K562 (cell line): ENCODE measurements around the gene RNASEH2A. TPM values are rescaled to one million over a fixed set of nuclear protein-coding genes. Genes with fewer than 3 reads are reported as not detected.
A peak's percentile ranks its signal among the peaks of the same experiment; 100 is the strongest.

Experiments
- ADNP ChIP-seq: fragments of 200-800 bp; sonication (Bioruptor generic); IDR thresholded peaks from 2 replicates; pipeline ENCODE4 v1.6.1; 2016; ENCODE audit warnings: missing genetic modification characterization, missing compliant biosample characterization
- BMI1 ChIP-seq: fragments of 150-350 bp; IDR thresholded peaks from 2 replicates; pipeline ENCODE4 v1.6.1; 2014; ENCODE audit warnings: low read length
- FOXK1 ChIP-seq: sonication (generic); formaldehyde crosslinking; IDR thresholded peaks from 2 replicates; pipeline ENCODE4 v1.8.0; 2022; ENCODE audit warnings: missing genetic modification reagents, mild to moderate bottlenecking, borderline replicate concordance
- ID3 ChIP-seq, 2 experiments: fragments of 250-450 bp in 1 of 2; fragments of 450-650 bp in 1 of 2; sonication (Bioruptor Pico) in 1 of 2; IDR thresholded peaks; 2 replicates each; pipeline versions ENCODE4 v1.6.1 to v1.8.0; 2016 to 2021; ENCODE audit warnings: mild to moderate bottlenecking in 2 of 2, moderate library complexity in 2 of 2, missing compliant biosample characterization in 1 of 2, missing genetic modification characterization in 1 of 2
- KLF13 ChIP-seq: fragments of 450-650 bp; IDR thresholded peaks from 2 replicates; pipeline ENCODE4 v1.6.1; 2016; ENCODE audit warnings: missing genetic modification characterization, low read depth, mild to moderate bottlenecking, missing compliant biosample characterization, moderate library complexity, borderline replicate concordance
- MAFK ChIP-seq: IDR thresholded peaks from 2 replicates; pipeline ENCODE4 v1.6.1; 2011; ENCODE audit warnings: low read length, improper control_type of control experiment
- NCOA4 ChIP-seq: fragments of 450-650 bp; IDR thresholded peaks from 2 replicates; pipeline ENCODE4 v1.6.1; 2018; ENCODE audit warnings: mild to moderate bottlenecking; ENCODE audit not compliant: partially characterized antibody
- NCOA6 ChIP-seq: fragments of 450-650 bp; IDR thresholded peaks from 2 replicates; pipeline ENCODE4 v1.6.1; 2017; ENCODE audit warnings: mild to moderate bottlenecking
- NONO ChIP-seq, 2 experiments: fragments of 200-400 bp in 1 of 2; fragments of 450-650 bp in 1 of 2; formaldehyde crosslinking in 1 of 2; IDR thresholded peaks; 2 replicates each; pipeline ENCODE4 v1.6.1; 2017; ENCODE audit warnings: low read depth in 2 of 2, mild to moderate bottlenecking in 2 of 2, moderate library complexity in 2 of 2, low read length in 1 of 2
- POLR2AphosphoS5 ChIP-seq: IDR thresholded peaks from 2 replicates; pipeline ENCODE4 v1.6.1; 2011; ENCODE audit warnings: mild to moderate bottlenecking, low read depth, low read length, moderate library complexity; ENCODE audit not compliant: control insufficient read depth, insufficient read depth
- RBM14 ChIP-seq: fragments of 200-400 bp; formaldehyde crosslinking; IDR thresholded peaks from 2 replicates; pipeline ENCODE4 v1.6.1; 2018; ENCODE audit warnings: low read depth, mild to moderate bottlenecking, low read length, moderate library complexity, borderline replicate concordance; ENCODE audit not compliant: insufficient read depth
- SMAD1 ChIP-seq: fragments of 150-350 bp; IDR thresholded peaks from 2 replicates; pipeline ENCODE4 v1.6.1; 2014; ENCODE audit warnings: low read length, low read depth; ENCODE audit not compliant: partially characterized antibody
- TSC22D4 ChIP-seq: fragments of 450-650 bp; IDR thresholded peaks from 2 replicates; pipeline ENCODE4 v1.6.1; 2016; ENCODE audit warnings: missing genetic modification characterization, missing biosample characterization, control low read depth
- ZNF232 ChIP-seq: sonication (generic); formaldehyde crosslinking; IDR thresholded peaks from 2 replicates; pipeline ENCODE4 v1.8.0; 2022; ENCODE audit warnings: mild to moderate bottlenecking, missing genetic modification reagents
- ZNF41 ChIP-seq: fragments of 250-450 bp; sonication (Bioruptor Pico); conservative IDR thresholded peaks from 2 replicates; pipeline ENCODE4 v1.4.0; 2020; ENCODE audit warnings: mild to moderate bottlenecking
- polyA plus RNA-seq, 8 experiments: library from polyadenylated mRNA; depleted of rRNA in 4 of 8; stranded (reverse) in 5 of 8; unstranded in 3 of 8; fragments of >200 nt; fragmentation: Nextera tagmentation in 2 of 8; fragmentation: Illumina TruSeq in 1 of 8; extraction: Ambion mirVana in 2 of 8; extraction: Trizol in 1 of 8; gene quantifications; 2 replicates each; pipeline versions ENCODE4 v1.2.1 to v1.2.3, GENCODE V29; 2011 to 2014; ENCODE audit warnings: inconsistent platforms in 1 of 8, missing spikeins in 1 of 8
- total RNA-seq, 7 experiments: library from RNA; depleted of rRNA in 6 of 7; stranded (reverse); fragments of >200 nt in 6 of 7; fragmentation: Illumina TruSeq in 2 of 7; extraction: Trizol in 2 of 7; gene quantifications; 2 replicates each; pipeline versions ENCODE4 v1.2.1 to v1.2.3, GENCODE V29; 2011 to 2021; ENCODE audit warnings: low replicate concordance in 1 of 7
- TF ChIP-seq, protein P1 (sequence below): fragments of 250-450 bp; sonication (Bioruptor Pico); IDR thresholded peaks from 2 replicates; pipeline ENCODE4 v1.4.0; 2020
- TF ChIP-seq, protein P2 (sequence below): fragments of 450-650 bp; IDR thresholded peaks from 2 replicates; pipeline ENCODE4 v1.6.1; 2018; ENCODE audit warnings: mild to moderate bottlenecking, low read depth; ENCODE audit not compliant: partially characterized antibody

Gene RNASEH2A
- total and polyA plus RNA-seq, 9 of the 15 experiments (the other 6 are each of a cell fraction or from before 2014, with no cell fraction given): 22.3 to 78.0 (median 61.7) TPM

GRCh38 chr19:12782424-12783290, 23.7 kb upstream of the RNASEH2A start (continued):
- TF ChIP-seq FOXK1 (CRISPR knock-in tag) (no peak; the same call in 1 of the 2 replicates), SMAD1 (no peak), ADNP (tag) (no peak), KLF13 (no peak), NONO (IDR thresholded peaks at IDR 0.05; ENCODE audit: low read depth in 2 of 2, low read length in 1 of 2) (peak in 1 of 2 experiments; percentile 92; a peak in 2 of 4 replicates), TSC22D4 (tag) (no peak), ZNF41 (no peak), BMI1 (peak; percentile 80), ID3 (CRISPR knock-in tag; IDR thresholded peaks at IDR 0.05) (no peak), ID3 (tag; IDR thresholded peaks at IDR 0.05) (peak; percentile 37; the same call in 1 of the 2 replicates), POLR2AphosphoS5 (no peak), NCOA6 (peak; percentile 92), MAFK (no peak), NCOA4 (no peak), ZNF232 (CRISPR knock-in tag) (no peak), RBM14 (no peak)
- TF ChIP-seq, protein P1, sequence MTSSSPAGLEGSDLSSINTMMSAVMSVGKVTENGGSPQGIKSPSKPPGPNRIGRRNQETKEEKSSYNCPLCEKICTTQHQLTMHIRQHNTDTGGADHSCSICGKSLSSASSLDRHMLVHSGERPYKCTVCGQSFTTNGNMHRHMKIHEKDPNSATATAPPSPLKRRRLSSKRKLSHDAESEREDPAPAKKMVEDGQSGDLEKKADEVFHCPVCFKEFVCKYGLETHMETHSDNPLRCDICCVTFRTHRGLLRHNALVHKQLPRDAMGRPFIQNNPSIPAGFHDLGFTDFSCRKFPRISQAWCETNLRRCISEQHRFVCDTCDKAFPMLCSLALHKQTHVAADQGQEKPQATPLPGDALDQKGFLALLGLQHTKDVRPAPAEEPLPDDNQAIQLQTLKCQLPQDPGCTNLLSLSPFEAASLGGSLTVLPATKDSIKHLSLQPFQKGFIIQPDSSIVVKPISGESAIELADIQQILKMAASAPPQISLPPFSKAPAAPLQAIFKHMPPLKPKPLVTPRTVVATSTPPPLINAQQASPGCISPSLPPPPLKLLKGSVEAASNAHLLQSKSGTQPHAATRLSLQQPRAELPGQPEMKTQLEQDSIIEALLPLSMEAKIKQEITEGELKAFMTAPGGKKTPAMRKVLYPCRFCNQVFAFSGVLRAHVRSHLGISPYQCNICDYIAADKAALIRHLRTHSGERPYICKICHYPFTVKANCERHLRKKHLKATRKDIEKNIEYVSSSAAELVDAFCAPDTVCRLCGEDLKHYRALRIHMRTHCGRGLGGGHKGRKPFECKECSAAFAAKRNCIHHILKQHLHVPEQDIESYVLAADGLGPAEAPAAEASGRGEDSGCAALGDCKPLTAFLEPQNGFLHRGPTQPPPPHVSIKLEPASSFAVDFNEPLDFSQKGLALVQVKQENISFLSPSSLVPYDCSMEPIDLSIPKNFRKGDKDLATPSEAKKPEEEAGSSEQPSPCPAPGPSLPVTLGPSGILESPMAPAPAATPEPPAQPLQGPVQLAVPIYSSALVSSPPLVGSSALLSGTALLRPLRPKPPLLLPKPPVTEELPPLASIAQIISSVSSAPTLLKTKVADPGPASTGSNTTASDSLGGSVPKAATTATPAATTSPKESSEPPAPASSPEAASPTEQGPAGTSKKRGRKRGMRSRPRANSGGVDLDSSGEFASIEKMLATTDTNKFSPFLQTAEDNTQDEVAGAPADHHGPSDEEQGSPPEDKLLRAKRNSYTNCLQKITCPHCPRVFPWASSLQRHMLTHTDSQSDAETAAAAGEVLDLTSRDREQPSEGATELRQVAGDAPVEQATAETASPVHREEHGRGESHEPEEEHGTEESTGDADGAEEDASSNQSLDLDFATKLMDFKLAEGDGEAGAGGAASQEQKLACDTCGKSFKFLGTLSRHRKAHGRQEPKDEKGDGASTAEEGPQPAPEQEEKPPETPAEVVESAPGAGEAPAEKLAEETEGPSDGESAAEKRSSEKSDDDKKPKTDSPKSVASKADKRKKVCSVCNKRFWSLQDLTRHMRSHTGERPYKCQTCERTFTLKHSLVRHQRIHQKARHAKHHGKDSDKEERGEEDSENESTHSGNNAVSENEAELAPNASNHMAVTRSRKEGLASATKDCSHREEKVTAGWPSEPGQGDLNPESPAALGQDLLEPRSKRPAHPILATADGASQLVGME (CRISPR knock-in tag): no peak; the same call in 1 of the 2 replicates
- TF ChIP-seq, protein P2, sequence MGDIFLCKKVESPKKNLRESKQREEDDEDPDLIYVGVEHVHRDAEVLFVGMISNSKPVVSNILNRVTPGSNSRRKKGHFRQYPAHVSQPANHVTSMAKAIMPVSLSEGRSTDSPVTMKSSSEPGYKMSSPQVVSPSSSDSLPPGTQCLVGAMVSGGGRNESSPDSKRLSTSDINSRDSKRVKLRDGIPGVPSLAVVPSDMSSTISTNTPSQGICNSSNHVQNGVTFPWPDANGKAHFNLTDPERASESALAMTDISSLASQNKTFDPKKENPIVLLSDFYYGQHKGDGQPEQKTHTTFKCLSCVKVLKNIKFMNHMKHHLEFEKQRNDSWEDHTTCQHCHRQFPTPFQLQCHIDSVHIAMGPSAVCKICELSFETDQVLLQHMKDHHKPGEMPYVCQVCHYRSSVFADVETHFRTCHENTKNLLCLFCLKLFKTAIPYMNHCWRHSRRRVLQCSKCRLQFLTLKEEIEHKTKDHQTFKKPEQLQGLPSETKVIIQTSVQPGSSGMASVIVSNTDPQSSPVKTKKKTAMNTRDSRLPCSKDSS: no peak
